Forelimb muscle (tissue), 1 donor: ENCODE measurements around the gene POLR1G. TPM values are rescaled to one million over a fixed set of nuclear protein-coding genes. Genes with fewer than 3 reads are reported as not detected.
"Not testable (repeated sequence)": the region's sequence is repeated elsewhere in the genome, so short reads cannot be mapped to it uniquely, and the experiment has no call there.

Experiments used
- DNase-seq: peaks from one replicate; pipeline ENCODE4 v3.0.0-alpha.2; 2013; ENCODE audit warnings: low read depth
- polyA plus RNA-seq: library from polyadenylated mRNA; unstranded; fragments of 120-200 nt; gene quantifications from one replicate; pipeline ENCODE4 v1.2.1, GENCODE V29; 2013; ENCODE audit not compliant: insufficient read length

POLR1G gene
- polyA plus RNA-seq, 1 donor: 5.8 TPM

GRCh38 chr19:45395821-45396617 is 10.4 kb upstream of the POLR1G start:
- DNase-seq: no peak

- no peak for DNase-seq
Measured at GRCh38 chr19:45400192-45400591, 6.3 kb upstream of the POLR1G start.

- no peak for DNase-seq
Measured at GRCh38 chr19:45401815-45402214, 4.6 kb upstream of the POLR1G start.

- DNase-seq: no peak
Measured at GRCh38 chr19:45402298-45403061, 4.0 kb upstream of the POLR1G start.

- no peak for DNase-seq
Measured at GRCh38 chr19:45403272-45403671, 3.2 kb upstream of the POLR1G start.

- DNase-seq: no peak
Measured at GRCh38 chr19:45403781-45404556, 2.5 kb upstream of the POLR1G start.

- DNase-seq: no peak
Measured at GRCh38 chr19:45404557-45405434, 1.6 kb upstream of the POLR1G start, which contains the start of gene PPP1R13L. Gene PPP1R13L (minus strand): TSS chr19:45405069. CDS start chr19:45398318, 6,751 bp downstream.

- no peak for DNase-seq
Measured at GRCh38 chr19:45405435-45406225, 814 bp upstream of the POLR1G start.

GRCh38 chr19:45407091-45407375 is 589 bp downstream of the POLR1G start:
- no peak for DNase-seq

- DNase-seq: not testable (repeated sequence)
Measured at GRCh38 chr19:45407585-45407984, 1.1 kb downstream of the POLR1G start.

GRCh38 chr19:45408121-45408520 is 1.7 kb downstream of the POLR1G start:
- no peak for DNase-seq

- no peak for DNase-seq
Measured at GRCh38 chr19:45408830-45409556, 2.5 kb downstream of the POLR1G start.

- no peak for DNase-seq
Measured at GRCh38 chr19:45409557-45409920, 3.1 kb downstream of the POLR1G start.

- DNase-seq: not testable (repeated sequence)
Measured at GRCh38 chr19:45410330-45410729, 3.9 kb downstream of the POLR1G start.

- no peak for DNase-seq
Measured at GRCh38 chr19:45413497-45413896, 7.1 kb downstream of the POLR1G start.

GRCh38 chr19:45414468-45414867 is 8.0 kb downstream of the POLR1G start:
- no peak for DNase-seq

- DNase-seq: no peak
Measured at GRCh38 chr19:45417151-45417550, 10.7 kb downstream of the POLR1G start.

- no peak for DNase-seq
Measured at GRCh38 chr19:45418802-45419201, 12.4 kb downstream of the POLR1G start.

- DNase-seq: no peak
Measured at GRCh38 chr19:45419396-45419795, 13.0 kb downstream of the POLR1G start.

GRCh38 chr19:45419895-45420294 is 13.5 kb downstream of the POLR1G start:
- no peak for DNase-seq
